Esophagus (tissue), 2 donors: ENCODE results near the gene TIMM10B. TPM values are rescaled to one million over a fixed set of nuclear protein-coding genes. Genes with fewer than 3 reads are reported as not detected.

Source experiments
- H3K27ac ChIP-seq, 2 donors: one replicate each; pipeline ENCODE4 v1.5.1; 2013; ENCODE audit warnings: low read depth in 2 of 2, mild to moderate bottlenecking in 2 of 2, inconsistent platforms in 1 of 2, low read length in 1 of 2, moderate library complexity in 1 of 2
- H3K27me3 ChIP-seq, 2 donors: one replicate each; pipeline ENCODE4 v1.6.1; 2013; ENCODE audit warnings: low read length in 2 of 2, control low read depth in 1 of 2, mild to moderate bottlenecking in 1 of 2; ENCODE audit not compliant: insufficient read depth in 2 of 2, control insufficient read depth in 1 of 2
- H3K36me3 ChIP-seq, 2 donors: one replicate each; pipeline ENCODE4 v1.6.1; 2013; ENCODE audit warnings: low read length in 1 of 2; ENCODE audit not compliant: control insufficient read depth in 2 of 2, insufficient read depth in 2 of 2
- H3K4me1 ChIP-seq, 2 donors: one replicate each; pipeline ENCODE4 v1.6.1; 2013; ENCODE audit warnings: low read length in 1 of 2; ENCODE audit not compliant: control insufficient read depth in 2 of 2, insufficient read depth in 2 of 2
- H3K4me3 ChIP-seq, 2 donors: one replicate each; pipeline ENCODE4 v1.5.1; 2013; ENCODE audit warnings: low read length in 2 of 2, mild to moderate bottlenecking in 2 of 2, low read depth in 1 of 2, moderate library complexity in 1 of 2
- H3K9me3 ChIP-seq, 2 donors: one replicate each; pipeline ENCODE4 v1.6.1; 2013; ENCODE audit warnings: mild to moderate bottlenecking in 2 of 2, low read depth in 1 of 2, low read length in 1 of 2, moderate library complexity in 1 of 2; ENCODE audit not compliant: control insufficient read depth in 2 of 2, insufficient read depth in 1 of 2
- WGBS, 2 donors: extraction: QIAGEN DNeasy Blood & Tissue Kit; methylation state at CpG; one replicate each; pipeline ENCODE4 v1.1.7; 2013; 5-methylcytosine and 5-hydroxymethylcytosine counted together
- polyA plus RNA-seq, 2 donors: library from polyadenylated mRNA; stranded (reverse); fragments of 200-250 nt; gene quantifications; one replicate each; pipeline ENCODE4 v1.2.3, GENCODE V29; 2013
- donor health status: healthy with polysubstance abuse.
- donor health status: Bipolar disorder and iron deficiency.

TIMM10B gene
- polyA plus RNA-seq, result 10 to 100 TPM in 1 of 2 donors, 1 to 10 TPM in 1; 7.9 to 15.9 TPM

- Histone ChIP-seq H3K4me1 (peaks cover 6 to 9% of the 10 kb centered on the region in 2 donors), H3K9me3 (no peaks in the 10 kb centered on the region), H3K36me3 (peaks cover 10 to 24% of the 10 kb centered on the region in 2 donors), H3K4me3 (peak within 1 kb of the TSS; percentile 81 to 83), H3K27ac (peak within 1 kb of the TSS; percentile 96 to 99), H3K27me3 (no peaks in the 10 kb centered on the region)
- 0% methylated on average over 66 of the region's 66 CpGs for WGBS, 2 donors
Measured at GRCh38 chr11:6481012-6481923, at the start of gene TIMM10B, which contains the start of gene ARFIP2. TSS of gene TIMM10B (plus strand) at chr11:6481501. CDS start at chr11:6481517, 16 bp downstream. TSS of gene ARFIP2 (minus strand) at chr11:6481331. CDS start at chr11:6480421, 910 bp downstream.

- H3K36me3 ChIP-seq, result no peaks in the 10 kb centered on the region
- no peak overlapping the region for H3K4me3 ChIP-seq
- no peaks in the 10 kb centered on the region for H3K27me3 ChIP-seq
- H3K4me1 ChIP-seq, result no peaks in the 10 kb centered on the region
- no peak overlapping the region for H3K27ac ChIP-seq
- H3K9me3 ChIP-seq, result no peaks in the 10 kb centered on the region
- WGBS, 2 donors, result 75 to 81% methylated on average over 3 of the region's 3 CpGs
Measured at GRCh38 chr11:6431861-6432260, 49.4 kb upstream of the TIMM10B start.

GRCh38 chr11:6433998-6434660 is 47.2 kb upstream of the TIMM10B start:
- Histone ChIP-seq H3K36me3 (no peaks in the 10 kb centered on the region), H3K4me3 (no peak overlapping the region), H3K27me3 (no peaks in the 10 kb centered on the region), H3K27ac (no peak overlapping the region), H3K9me3 (no peaks in the 10 kb centered on the region), H3K4me1 (peaks cover 0 to 3% of the 10 kb centered on the region in 2 donors)
- 57 to 65% methylated on average over 5 of the region's 5 CpGs for WGBS, 2 donors

- no peak overlapping the region for H3K4me3 ChIP-seq
- 93 to 94% methylated on average over 12 of the region's 12 CpGs for WGBS, 2 donors
- H3K4me1 ChIP-seq, result peaks cover 0 to 3% of the 10 kb centered on the region in 2 donors
- H3K36me3 ChIP-seq, result no peaks in the 10 kb centered on the region
- no peak overlapping the region for H3K27ac ChIP-seq
- H3K27me3 ChIP-seq, result no peaks in the 10 kb centered on the region
- no peaks in the 10 kb centered on the region for H3K9me3 ChIP-seq
Measured at GRCh38 chr11:6437423-6437822, 43.9 kb upstream of the TIMM10B start.

- Histone ChIP-seq H3K36me3 (no peaks in the 10 kb centered on the region), H3K27me3 (no peaks in the 10 kb centered on the region), H3K4me1 (peaks cover 0 to 3% of the 10 kb centered on the region in 2 donors), H3K27ac (no peak overlapping the region), H3K9me3 (no peaks in the 10 kb centered on the region), H3K4me3 (no peak overlapping the region)
- WGBS, 2 donors, result 69 to 75% methylated on average over 3 of the region's 3 CpGs
Measured at GRCh38 chr11:6437993-6438392, 43.3 kb upstream of the TIMM10B start.

GRCh38 chr11:6438979-6439571 is 42.2 kb upstream of the TIMM10B start:
- Histone ChIP-seq H3K4me1 (peaks cover 0 to 3% of the 10 kb centered on the region in 2 donors), H3K36me3 (no peaks in the 10 kb centered on the region), H3K9me3 (no peaks in the 10 kb centered on the region), H3K4me3 (no peak overlapping the region), H3K27me3 (no peaks in the 10 kb centered on the region), H3K27ac (no peak overlapping the region)
- WGBS, 2 donors, result 0 to 6% methylated on average over 1 of the region's 1 CpG

- 66 to 77% methylated on average over 3 of the region's 3 CpGs for WGBS, 2 donors
Measured at GRCh38 chr11:6440906-6441358, 40.4 kb upstream of the TIMM10B start, which contains the start of gene HPX. TSS of gene HPX (minus strand) at chr11:6440987. CDS start at chr11:6440963, 24 bp downstream.

GRCh38 chr11:6442441-6442840 is 38.9 kb upstream of the TIMM10B start:
- Histone ChIP-seq H3K27me3 (no peaks in the 10 kb centered on the region), H3K9me3 (no peaks in the 10 kb centered on the region), H3K4me1 (peaks cover 0 to 3% of the 10 kb centered on the region in 2 donors), H3K27ac (no peak overlapping the region), H3K36me3 (no peaks in the 10 kb centered on the region), H3K4me3 (no peak overlapping the region)
- 91 to 94% methylated on average over 4 of the region's 4 CpGs for WGBS, 2 donors

More at GRCh38 chr11:6440906-6441358, 40.4 kb upstream of the TIMM10B start, which contains the start of gene HPX:
- Histone ChIP-seq H3K27ac (no peak within 1 kb of the TSS), H3K4me3 (no peak within 1 kb of the TSS), H3K36me3 (no peaks in the 10 kb centered on the region), H3K27me3 (no peaks in the 10 kb centered on the region), H3K9me3 (no peaks in the 10 kb centered on the region), H3K4me1 (peaks cover 0 to 3% of the 10 kb centered on the region in 2 donors)

- H3K27me3 ChIP-seq, result no peaks in the 10 kb centered on the region
Measured at GRCh38 chr11:6443269-6444003, 37.9 kb upstream of the TIMM10B start.

More at GRCh38 chr11:6443269-6444003, 37.9 kb upstream of the TIMM10B start:
- no peak overlapping the region for H3K4me3 ChIP-seq
- 29 to 32% methylated on average over 5 of the region's 5 CpGs for WGBS, 2 donors
- no peaks in the 10 kb centered on the region for H3K36me3 ChIP-seq
- H3K4me1 ChIP-seq, result no peaks in the 10 kb centered on the region
- no peak overlapping the region for H3K27ac ChIP-seq
- H3K9me3 ChIP-seq, result no peaks in the 10 kb centered on the region
